ENCODE data around the gene TUBE1.

GRCh38 chr6:112130878-112131277 is 43.6 kb upstream of the TUBE1 start:
- TF ChIP-seq ZNF274 (IDR thresholded peaks at IDR 0.05; ENCODE audit: insufficient read depth, insufficient read length) (no peak), CTCF (IDR thresholded peaks at IDR 0.05 in 2 of 3, conservative IDR thresholded peaks at IDR 0.05 in 1 of 3; ENCODE audit: control insufficient read depth in 2 of 3, extremely low read depth in 1 of 3, insufficient read depth in 1 of 3, low read depth in 3 of 3, low read length in 3 of 3) (no peak)

Measured in GM12878 (cell line).